H1 (cell line): ENCODE data around the gene CDC42BPB. TPM values are rescaled to one million over a fixed set of nuclear protein-coding genes. Genes with fewer than 3 reads are reported as not detected.

ENCODE experiments used
- FOSL1 ChIP-seq: IDR thresholded peaks from 2 replicates; pipeline ENCODE4 v1.6.1; 2011; ENCODE audit warnings: mild to moderate bottlenecking, low read depth, low read length, moderate library complexity; ENCODE audit not compliant: insufficient read depth
- JUND ChIP-seq: IDR thresholded peaks from 2 replicates; pipeline ENCODE4 v1.6.1; 2011; ENCODE audit warnings: mild to moderate bottlenecking, improper control_type of control experiment, low read length
- KDM5A ChIP-seq: fragments of 200-600 bp; IDR thresholded peaks from 2 replicates; pipeline ENCODE4 v1.7.1; 2012; ENCODE audit warnings: mild to moderate bottlenecking, low read length, inconsistent platforms, mixed read lengths
- RFX5 ChIP-seq: IDR thresholded peaks from 2 replicates; pipeline ENCODE4 v1.6.1; 2011; ENCODE audit warnings: low read depth, low read length, improper control_type of control experiment, borderline replicate concordance
- polyA plus RNA-seq, 7 experiments: library from polyadenylated mRNA; depleted of rRNA in 3 of 7; stranded (reverse) in 5 of 7; unstranded in 2 of 7; fragments of >200 nt in 5 of 7; fragments of 200-250 nt in 2 of 7; gene quantifications; 1 replicate in 5 of 7; 2 replicates in 1 of 7; 4 replicates in 1 of 7; pipeline versions ENCODE4 v1.2.1 to v1.2.3, GENCODE V29; 2011 to 2013; ENCODE audit warnings: missing spikeins in 2 of 7, mixed read lengths in 2 of 7
- total RNA-seq: library from RNA; stranded (reverse); fragmentation: NEBNext Ultra II Directional; extraction: Animal tissue kit (Norgen Biotek cat#: 25700); gene quantifications from 2 replicates; pipeline ENCODE4 v1.2.1, GENCODE V29; 2021

The CDC42BPB gene
- total and polyA plus RNA-seq, 2 of the 8 experiments (the other 6 are each of a cell fraction or from before 2014, with no cell fraction given), result 51.2 to 88.2 TPM

- TF ChIP-seq KDM5A, result no peak
- no peak for TF ChIP-seq JUND
- TF ChIP-seq RFX5, result no peak
- no peak for TF ChIP-seq FOSL1
Observed at GRCh38 chr14:103020271-103021170, 36.8 kb downstream of the CDC42BPB start (continued).
